Spleen (tissue), 7 donors: ENCODE measurements around the gene TIMM17B.

ENCODE experiments used
- POLR2A ChIP-seq, 3 donors: fragments of 450-650 bp; IDR thresholded peaks; one replicate each; pipeline ENCODE4 v1.5.1; 2017; ENCODE audit warnings: antibody characterized with exemption in 3 of 3, mild to moderate bottlenecking in 1 of 3
- POLR2AphosphoS5 ChIP-seq, 3 donors: sonication (generic); formaldehyde crosslinking; IDR thresholded peaks; one replicate each; pipeline ENCODE4 v1.5.1; 2017; ENCODE audit warnings: antibody characterized with exemption in 3 of 3
- TF ChIP-seq, protein P1 (sequence below), 11 experiments: fragments of 200-600 bp in 7 of 11; fragments of 450-650 bp in 4 of 11; sonication (generic) in 4 of 11; IDR thresholded peaks in 8 of 11; conservative IDR thresholded peaks in 3 of 11; 1 replicate in 7 of 11; 2 replicates in 4 of 11; pipeline versions ENCODE4 v1.4.0 to v1.8.0; 2016 to 2021; ENCODE audit warnings: antibody characterized with exemption in 11 of 11, inconsistent platforms in 4 of 11, mild to moderate bottlenecking in 1 of 11
- donor health status: DM: no; HTN: no; CAD: no; lungs with moderate emphysema.
- donor health status: DM: no; HTN: no; CAD: no.
- donor health status: DM: no; HTN: no; CAD: no.

GRCh38 chrX:48908600-48908999, 11.0 kb upstream of the TIMM17B start:
- TF ChIP-seq, protein P1, sequence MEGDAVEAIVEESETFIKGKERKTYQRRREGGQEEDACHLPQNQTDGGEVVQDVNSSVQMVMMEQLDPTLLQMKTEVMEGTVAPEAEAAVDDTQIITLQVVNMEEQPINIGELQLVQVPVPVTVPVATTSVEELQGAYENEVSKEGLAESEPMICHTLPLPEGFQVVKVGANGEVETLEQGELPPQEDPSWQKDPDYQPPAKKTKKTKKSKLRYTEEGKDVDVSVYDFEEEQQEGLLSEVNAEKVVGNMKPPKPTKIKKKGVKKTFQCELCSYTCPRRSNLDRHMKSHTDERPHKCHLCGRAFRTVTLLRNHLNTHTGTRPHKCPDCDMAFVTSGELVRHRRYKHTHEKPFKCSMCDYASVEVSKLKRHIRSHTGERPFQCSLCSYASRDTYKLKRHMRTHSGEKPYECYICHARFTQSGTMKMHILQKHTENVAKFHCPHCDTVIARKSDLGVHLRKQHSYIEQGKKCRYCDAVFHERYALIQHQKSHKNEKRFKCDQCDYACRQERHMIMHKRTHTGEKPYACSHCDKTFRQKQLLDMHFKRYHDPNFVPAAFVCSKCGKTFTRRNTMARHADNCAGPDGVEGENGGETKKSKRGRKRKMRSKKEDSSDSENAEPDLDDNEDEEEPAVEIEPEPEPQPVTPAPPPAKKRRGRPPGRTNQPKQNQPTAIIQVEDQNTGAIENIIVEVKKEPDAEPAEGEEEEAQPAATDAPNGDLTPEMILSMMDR (IDR thresholded peaks at IDR 0.05 in 8 of 11, conservative IDR thresholded peaks at IDR 0.05 in 3 of 11), result no peak
- TF ChIP-seq POLR2A (IDR thresholded peaks at IDR 0.05) (no peak), POLR2AphosphoS5 (IDR thresholded peaks at IDR 0.05) (no peak)
